SKM-1 treated with dmso at 0.1 percent for 144 hours (cell line): ENCODE results near the gene OR2G6.
"Not testable (repeated sequence)": the region's sequence is repeated elsewhere in the genome, so short reads cannot be mapped to it uniquely, and the experiment has no call there.

Experiments used
- DNase-seq: peaks from one replicate; lab custom pipeline; 2025; ENCODE audit not compliant: unreplicated experiment; lab: John Stamatoyannopoulos, UW

Gene OR2G6

GRCh38 chr1:248573856-248574255, 66.0 kb downstream of the OR2G6 start:
- DNase-seq = not testable (repeated sequence)

GRCh38 chr1:248574657-248575056, 66.8 kb downstream of the OR2G6 start, which contains the start of gene OR2T34:
TSS of gene OR2T34 (minus strand) at chr1:248574757. CDS start at chr1:248574757, 0 bp downstream.
- DNase-seq = not testable (repeated sequence)

- no peak for DNase-seq
Measured at GRCh38 chr1:248576260-248576980, 68.5 kb downstream of the OR2G6 start.
